NCI-H1105 treated with DMSO at 0.1 percent for 48 hours (cell line): ENCODE data around the gene ZNF750.

Experiments used
- DNase-seq: peaks from one replicate; lab custom pipeline; 2025; lab: John Stamatoyannopoulos, UW

Gene ZNF750

DNA sequence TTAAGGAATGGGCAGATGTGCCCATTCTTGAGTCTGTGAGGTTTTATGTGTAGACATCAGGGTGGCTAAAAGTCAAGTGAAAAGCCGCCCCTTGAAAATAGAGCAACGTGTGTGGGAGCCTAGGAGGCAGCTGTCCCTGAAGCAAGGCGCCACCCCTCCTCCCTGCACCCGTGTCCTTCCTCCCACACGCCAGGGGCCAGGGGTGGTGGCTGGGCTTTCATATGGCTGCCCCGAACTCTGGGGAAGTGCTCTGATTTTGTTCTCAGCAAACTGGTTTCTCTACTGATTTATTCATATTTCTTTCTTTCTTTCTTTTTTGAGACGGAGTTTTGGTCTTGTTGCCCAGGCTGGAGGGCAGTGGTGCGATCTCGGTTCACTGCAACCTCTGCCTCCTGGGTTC, 4.7 kb downstream of the ZNF750 start:
- DNase-seq: no peak

DNA sequence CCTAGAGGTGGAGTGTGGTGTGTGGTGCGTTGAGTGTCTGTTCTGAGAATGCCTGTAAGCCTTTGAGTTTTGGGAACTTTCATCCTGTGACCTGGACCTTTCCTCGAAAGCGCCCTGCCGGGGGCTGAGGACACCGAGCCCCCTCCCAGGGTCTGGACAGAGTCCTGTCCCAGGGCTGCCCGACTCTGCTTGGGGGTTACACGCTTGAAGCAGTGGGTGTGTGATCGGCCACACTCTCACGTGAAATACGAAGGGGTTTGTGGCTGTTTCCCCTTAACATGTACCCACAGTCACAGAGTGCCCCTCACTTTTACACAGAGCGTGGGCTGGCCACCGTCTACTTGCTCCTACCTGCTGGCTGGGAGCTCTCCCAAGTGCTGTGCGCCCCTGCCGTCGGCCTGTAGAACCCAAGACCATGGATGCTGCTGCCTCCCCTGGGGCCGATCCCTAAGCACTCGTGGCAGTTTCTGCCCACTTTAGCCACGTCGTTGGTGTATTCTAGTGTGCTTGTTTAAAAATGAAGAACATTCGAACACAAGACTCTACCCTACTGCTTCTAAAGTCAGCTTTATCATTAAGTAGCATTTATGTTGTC, 6.8 kb downstream of the ZNF750 start:
- DNase-seq: no peak

DNA sequence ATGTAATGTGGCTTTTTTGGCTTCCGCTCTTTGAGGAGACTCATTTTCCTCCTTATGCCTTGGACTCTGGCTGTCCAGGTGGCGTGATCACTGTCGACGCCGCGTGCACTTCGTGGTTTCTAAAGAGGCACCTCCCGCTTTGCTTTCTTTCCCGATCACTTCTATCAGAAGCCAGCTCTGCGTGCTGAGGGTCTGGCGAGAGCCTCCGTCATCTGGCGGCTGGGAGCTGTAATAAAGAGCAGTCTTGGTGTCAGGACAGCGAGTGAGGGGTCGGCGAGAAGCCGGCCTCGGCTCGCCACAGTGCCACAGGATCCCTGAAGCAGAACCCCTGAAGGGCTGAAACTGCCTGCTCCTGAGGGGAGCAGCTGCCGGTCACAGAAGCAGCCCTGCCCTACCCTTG, 7.4 kb downstream of the ZNF750 start:
- no peak for DNase-seq

DNA sequence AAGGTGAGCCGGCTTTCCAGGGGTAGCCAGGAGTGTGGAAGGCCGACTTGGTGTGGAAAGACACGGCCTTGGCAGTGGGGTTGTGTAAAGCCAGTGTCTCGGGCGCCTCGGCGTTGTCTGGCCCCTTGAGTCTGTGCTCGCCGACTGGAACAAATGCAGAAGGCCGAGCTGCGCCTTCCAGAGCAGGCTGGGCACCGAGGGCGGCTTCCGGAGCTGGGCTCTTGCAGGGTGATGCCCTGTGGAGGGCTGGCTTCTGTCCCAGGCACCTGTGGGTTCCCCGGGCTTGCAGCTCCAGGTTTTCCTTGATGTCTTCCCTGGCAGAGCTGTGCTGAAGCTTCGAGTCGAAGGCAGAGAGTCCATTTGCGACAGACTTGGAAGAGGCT, 8.0 kb downstream of the ZNF750 start:
- no peak for DNase-seq

DNA sequence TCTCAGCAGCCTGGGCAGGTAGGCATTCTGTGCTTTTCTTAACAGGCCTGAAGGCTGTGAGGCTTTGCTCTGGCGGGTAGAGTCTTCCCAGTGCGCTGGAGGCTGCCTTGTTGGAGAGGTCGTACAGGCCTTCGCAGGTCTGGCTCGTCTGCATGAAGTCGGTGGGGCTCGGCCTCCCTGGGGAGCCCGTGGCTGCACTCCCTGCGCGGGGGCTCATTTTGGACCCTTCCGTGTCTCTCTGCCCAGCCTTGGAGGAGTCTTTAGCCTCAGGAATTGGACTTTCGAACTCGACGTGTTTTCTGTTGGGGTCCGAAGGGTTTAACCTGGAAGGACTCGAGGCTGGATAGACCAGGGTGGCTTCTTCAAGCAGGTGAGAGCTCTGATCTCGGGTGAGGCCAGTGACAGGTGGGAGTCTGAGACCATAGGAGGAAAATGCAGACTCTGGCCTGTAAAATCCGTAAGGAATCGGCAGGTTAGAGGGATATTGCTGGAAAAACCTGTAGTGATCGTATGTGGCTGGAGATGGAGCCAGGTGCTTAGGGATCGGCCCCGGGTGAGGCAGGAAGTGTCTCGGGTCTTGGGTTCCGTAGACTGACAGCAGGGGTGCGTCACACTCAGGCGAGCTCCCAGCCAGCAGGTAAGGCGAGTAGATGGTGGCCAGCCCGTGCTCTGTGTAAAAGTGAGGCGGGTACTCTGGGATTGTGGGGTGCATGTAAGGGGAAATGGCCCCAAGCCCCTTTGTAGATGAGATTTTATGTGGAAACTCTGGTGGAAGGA, 8.6 kb downstream of the ZNF750 start:
- no peak for DNase-seq

DNA sequence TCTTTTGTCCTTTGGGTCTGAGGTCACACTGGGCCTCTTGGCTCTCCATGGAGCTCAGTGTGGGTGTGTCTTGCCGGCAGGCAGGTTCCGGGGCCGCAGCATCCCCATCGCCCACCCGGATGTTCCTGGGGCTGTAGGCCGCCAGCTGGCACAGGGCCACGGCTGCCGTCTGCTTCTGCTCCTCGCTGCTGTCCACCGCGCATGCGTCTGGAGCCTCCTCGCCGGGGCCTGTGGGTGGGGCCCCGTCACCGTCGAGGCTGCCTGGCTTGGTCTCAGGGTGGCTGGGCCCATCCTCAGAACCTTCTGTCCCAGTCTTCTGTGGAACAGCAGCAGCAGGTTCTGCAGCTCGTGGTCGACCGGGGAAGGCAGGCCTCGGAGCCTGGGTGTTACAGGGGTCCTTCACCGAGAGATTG, 9.6 kb downstream of the ZNF750 start:
- DNase-seq: peak; percentile 10

DNA sequence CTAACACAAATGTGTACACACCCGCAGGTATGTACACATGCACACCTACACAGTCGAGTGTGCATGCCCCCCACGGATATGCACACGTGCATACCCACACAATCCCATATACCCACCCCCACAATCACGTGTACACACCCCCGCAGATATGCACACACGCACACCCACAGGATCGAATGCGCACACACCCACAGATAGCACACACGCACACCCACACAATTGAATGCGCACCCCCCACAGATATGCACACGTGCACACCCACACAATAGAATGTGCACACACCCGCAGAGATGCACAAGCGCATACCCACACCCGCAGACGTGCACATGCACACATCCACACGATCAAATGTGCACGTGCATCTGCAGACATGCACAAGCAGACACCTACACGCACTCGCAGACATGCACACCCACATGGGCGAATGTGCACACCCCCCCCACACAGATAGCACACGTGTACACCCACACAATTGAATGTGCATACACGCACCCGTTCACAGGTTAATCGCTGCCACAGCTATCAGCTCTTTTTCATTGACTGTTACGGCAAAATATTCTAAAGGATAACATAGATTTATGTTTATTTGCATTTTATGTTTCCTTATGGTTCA, 10.8 kb downstream of the ZNF750 start:
- DNase-seq: no peak

DNA sequence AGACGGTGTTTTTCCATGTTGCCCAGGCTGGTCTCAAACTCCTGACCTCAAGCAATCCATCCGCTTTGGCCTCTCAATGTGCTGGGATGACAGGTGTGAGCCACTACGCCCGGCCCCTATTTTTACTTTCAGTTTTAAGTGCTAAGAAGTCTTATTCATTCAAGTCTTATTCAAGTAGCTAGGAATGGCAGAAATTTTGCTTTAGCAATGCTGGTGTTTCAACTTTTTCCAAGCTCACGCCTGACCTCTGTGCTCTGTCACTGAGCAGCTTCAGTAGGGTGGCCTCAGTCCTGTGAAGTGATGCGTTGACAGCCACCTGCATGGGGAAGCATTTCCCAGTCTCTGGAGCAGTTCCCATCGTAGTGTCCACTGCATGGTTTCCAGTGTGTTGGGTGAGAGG, 12.9 kb downstream of the ZNF750 start:
- DNase-seq: no peak

DNA sequence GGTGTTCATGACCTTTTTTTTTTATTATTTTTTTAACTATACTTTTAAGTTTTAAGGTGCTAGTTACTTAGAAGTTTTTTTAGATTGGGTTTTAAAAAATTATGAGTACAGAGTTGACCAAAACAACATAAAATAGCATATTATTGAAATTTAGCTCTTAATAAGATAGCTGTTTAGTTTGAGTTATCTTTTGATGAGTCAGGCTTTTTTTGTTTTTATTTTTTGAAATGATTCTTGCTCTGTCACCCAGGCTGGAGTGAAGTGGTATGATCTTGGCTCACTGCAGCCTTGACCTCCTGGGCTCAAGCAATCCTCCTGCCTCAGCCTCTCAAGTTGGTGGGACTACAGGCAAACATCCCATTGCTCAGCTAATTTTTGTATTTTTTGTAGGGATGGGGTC, 13.6 kb downstream of the ZNF750 start:
- no peak for DNase-seq

DNA sequence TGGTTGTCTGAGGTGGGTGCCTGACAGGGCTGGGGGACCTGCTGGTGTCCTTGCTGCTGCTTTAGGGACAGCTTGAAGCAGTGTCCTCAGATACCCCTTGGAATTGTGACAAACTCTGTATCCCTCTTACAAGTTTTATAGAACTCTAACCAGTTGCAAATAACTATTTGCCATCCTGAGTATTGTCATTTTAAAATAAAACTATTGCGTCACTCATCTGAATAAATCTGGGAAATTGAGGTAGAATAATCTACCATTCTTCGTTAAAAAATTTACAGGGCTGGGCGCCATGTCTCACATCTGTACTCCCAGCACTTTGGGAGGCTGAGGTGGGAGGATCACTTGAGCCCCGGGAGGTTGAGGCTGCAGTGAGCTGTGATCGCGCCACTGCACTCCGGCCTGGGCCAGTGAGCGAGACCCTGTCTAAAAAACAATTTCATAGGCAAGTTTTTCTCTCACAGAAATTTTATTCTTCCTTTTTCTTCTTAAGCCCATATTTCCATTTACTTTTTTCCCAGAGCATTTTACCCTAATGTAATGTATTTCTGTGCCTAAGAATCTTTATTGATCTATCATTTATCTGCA, 14.2 kb downstream of the ZNF750 start:
- no peak for DNase-seq

DNA sequence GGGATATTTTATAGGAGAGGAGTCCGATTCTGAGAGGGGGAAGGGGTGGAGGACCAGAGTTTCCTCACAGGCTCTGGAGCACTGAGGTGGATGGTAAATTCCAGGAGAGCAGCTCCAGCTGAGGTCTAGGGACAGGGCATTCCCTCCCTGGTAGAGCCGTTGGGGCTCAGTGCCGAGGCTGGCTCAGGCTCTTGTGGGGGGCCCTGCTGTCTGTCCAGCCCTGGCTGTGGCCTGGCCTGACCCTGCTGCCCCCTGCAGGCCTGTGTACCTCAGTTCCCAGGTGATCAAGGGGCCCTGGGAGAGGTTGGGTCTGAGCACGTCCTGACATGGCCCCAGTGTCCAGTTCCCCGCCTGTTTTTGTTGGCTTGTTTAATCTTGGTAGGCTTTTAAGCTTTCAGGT, 16.8 kb downstream of the ZNF750 start:
- no peak for DNase-seq

DNA sequence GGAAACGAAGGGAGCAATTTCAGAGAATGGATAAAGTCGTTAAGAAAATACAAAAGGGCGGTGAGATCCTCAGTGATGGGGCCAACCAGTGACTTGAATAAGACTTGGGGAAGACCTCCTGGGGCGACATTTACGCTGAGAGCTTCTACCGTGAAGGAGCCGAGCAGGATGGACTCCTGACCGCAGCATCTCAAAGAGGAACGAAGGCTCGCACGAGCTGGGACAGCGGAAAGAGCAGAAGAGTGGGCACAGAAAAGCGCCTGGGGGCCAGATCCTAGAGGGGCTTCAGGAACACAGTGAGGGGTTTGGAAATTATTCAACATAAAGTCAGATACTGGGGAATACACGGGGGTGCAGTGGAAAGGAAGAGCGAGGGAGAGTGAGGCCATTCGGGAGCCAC, 17.5 kb downstream of the ZNF750 start:
- no peak for DNase-seq

DNA sequence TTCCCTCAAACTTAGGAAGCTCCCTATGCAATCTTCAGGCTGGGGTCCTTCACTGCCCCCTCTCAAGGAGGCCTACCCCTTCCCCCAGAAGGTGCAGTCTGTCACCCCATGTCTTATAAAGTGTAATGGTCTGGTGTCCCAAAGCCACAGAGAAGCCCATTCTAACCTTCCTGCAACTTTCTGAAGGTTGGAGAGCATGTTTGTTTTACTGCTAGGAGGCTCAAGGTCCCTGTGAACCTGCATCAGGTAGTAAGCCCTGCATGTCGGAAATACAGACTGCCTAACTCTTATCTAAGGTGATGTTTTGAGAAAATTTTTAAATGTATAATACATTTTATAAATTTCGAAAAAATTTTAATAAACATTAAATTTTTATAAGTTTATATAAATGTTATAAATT, 18.3 kb downstream of the ZNF750 start:
- DNase-seq: no peak

DNA sequence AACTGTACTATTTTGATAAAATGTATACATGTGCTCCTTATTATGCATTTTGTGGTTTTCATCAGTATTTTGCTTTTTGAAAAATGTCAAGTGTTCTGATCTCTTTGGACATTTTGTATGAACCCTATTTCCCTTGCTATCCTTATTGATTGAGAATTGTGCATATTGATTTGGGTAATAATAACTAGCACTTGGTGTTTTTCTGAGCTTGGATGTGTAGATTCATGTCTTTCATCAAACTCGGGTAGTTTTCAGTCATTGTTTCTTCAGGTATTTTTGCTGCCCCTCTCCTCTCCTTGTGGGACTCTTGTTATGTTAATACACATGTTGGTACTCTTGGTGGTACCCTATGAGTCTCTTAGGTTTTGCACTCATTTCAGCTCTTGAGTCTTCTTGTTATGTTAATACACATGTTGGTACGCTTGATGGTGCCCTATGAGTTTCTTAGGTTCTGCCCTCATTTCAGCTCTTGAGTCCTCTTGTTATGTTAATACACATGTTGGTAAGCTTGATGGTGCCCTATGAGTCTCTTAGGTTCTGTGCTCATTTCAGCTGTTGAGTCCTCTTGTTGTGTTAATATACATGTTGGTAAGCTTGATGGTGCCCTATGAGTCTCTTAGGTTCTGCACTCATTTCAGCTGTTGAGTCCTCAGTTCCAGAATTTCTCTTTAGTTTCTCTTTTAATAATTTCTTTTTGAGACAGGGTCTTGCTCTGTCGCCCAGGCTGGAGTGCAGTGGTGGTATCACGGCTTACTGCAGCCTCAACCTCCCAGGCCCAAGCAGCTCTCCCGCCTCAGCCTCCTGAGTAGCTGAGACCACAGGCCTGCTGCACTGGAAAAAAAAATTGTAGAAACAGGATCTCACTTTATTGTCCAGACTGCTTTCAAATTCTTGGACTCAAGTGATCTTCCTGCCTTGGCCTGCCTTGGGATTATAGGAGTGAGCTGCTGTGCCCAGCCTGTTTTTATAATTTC, 19.3 kb downstream of the ZNF750 start:
- no peak for DNase-seq

DNA sequence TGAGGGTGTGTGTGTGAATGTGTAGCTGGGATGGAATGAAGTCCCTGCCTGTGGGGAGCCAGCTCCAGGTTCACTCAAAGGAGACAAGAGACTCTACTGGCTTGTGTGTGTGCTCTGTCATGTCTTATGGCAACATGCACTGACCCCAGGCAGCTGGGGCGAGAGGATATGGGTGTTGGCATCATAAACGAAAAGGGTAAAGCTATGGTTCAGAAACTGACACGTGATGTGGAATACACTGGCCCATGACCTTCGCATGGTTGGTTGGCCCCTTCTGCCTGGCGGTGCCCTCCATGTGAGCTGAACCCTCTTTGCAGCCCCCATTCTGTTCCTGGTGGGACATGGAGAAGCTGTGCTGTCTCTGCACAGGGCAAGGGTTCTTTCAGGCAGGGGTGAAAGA, 21.9 kb downstream of the ZNF750 start:
- no peak for DNase-seq

DNA sequence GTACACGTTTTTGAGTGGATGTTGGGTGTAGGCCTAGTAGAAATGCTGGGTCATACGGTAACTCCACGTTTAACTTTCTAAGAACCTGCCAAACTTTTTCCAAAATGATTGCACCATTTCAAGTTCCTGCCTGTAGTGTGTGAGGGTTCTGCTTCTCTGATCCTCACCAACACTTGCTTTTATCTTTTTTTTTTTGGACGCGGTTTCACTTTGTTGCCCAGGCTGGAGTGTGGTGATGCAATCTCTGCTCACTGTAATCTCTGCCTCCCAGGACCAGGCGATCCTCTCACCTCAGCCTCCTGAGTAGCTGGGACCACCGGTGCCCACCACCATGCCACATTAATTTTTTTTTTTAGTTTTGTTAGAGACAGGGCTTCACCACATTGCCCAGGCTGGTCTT, 23.5 kb downstream of the ZNF750 start:
- DNase-seq: no peak

DNA sequence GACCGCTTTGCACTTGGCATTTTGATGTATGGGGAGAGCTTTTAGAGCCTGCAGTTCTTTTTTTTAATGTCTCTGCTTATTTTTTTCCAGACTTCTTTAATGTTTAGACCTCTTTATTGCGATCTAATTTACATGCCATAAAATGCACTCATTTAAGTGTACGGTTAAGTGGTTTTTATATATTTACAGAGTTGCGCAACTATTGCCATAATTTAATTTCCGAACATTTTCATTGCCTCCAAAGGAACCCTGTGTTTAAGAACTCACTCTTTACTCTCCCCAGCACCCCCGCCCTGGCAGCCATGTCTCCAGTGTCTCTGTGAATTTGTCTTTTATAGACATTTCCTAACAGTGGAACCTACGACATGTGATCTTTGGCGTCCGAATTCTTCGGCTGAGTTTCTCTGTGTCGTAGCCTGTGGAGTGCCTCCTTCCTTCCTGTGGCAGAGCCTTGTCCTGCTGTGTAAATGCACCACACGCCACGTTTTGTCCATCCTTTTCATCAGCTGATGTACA, 24.0 kb downstream of the ZNF750 start:
- DNase-seq: no peak

DNA sequence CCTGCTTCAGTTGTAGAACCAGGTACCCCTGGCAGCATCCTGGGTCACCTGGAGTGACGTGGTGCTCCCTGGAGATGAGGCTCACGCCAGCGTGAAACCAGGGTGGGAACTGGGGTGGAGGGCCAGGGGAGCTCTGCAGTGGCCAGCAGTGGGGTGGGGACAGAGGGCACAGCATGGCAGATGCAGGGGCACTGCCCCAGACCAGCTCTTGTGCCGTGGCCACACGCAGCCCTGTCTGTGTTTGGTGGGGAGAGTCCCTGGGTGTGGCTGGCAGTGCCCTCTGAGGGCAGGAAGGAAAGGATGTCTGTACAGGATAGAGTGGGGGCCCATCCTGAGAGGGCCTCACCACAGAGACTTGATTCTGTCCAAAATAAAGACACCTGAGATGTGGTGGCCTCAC, 24.5 kb downstream of the ZNF750 start:
- DNase-seq: no peak

DNA sequence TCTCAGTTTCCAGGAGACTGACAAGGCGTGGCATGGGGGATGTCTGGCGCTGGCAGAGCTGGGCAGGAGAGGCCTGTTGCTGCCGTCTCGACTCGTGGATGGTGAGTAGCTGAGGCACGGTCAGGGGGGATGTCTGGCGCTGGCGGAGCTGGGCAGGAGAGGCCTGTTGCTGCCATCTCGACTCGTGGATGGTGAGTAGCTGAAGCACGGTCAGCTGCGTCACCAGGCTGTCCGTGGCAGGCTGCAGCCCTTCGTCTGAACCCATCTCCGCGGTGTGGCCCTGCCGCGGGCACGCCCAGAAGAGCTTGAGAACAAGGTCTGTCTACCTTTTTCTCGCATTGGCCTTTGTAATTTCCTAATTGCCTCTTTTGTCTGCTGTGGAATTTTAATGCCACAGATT, 25.0 kb downstream of the ZNF750 start:
- DNase-seq: no peak

DNA sequence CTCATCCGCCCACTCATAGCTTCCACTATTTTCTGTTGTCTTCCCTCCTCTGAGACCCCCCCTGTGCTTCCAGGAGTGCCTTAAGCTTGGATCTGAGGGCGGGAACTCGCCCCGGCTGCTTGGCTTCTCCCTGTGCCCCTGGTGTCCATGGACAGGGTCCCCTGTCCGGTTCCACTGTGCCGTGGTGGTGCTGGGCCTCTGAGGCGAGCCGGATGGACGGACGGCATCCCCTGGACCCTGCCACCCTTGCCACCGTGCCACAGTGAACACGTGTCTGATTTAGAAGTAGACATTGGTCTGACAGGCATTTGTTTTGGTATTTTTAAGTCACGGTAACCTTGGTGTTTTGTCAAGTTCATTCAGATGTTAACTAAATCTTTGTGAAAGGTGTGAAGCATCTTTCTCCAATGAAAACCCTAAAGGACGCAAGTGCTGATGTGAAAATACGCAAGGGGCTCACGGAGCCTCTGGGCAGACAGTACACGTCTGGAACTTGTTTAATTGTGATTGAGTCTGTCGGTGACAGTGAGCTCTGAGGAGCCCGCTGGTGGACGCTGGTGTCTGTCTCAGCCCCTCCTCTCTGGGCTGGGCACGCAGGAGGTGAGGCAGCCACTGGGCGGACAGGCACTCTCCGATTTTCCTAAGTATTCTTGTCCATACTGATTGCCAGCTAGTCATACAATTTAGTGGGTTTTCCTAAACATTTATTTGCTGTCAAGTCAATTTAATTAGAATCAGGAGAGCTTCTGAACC, 26.3 kb downstream of the ZNF750 start:
- DNase-seq: no peak

DNA sequence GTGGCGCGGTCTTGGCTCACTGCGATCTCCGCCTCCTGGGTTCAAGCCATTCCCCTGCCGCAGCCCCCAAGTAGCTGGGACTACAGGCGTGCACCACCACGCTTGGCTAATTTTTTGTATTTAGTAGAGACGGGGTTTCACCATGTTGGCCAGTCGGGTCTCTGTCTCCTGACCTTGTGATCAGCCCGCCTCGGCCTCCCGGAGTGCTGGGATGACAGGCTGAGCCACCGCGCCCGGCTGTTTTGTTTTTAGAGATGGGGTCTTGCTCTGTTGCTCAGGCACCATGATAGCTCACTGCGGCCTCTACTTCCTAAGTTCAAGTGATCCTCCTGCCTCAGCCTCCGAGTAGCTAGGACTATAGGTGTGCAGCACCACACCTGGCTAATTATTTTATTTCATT, 27.2 kb downstream of the ZNF750 start:
- no peak for DNase-seq
